Transverse colon (tissue), 4 donors: ENCODE results near the gene KNDC1. TPM values are rescaled to one million over a fixed set of nuclear protein-coding genes. Genes with fewer than 3 reads are reported as not detected.
A peak's percentile ranks its signal among the peaks of the same experiment; 100 is the strongest.

Experiments used
- DNase-seq: peaks from one replicate; pipeline ENCODE4 v3.0.0-alpha.2; 2019
- H3K27ac ChIP-seq, 4 donors: fragments of 200-600 bp; sonication (generic); 2 replicates each; pipeline ENCODE4 v1.5.1; 2016 to 2018; ENCODE audit warnings: inconsistent platforms in 4 of 4
- H3K27me3 ChIP-seq: fragments of 200-600 bp; sonication (generic); 2 replicates; pipeline ENCODE4 v1.5.1; 2017; ENCODE audit warnings: inconsistent platforms
- H3K36me3 ChIP-seq, 4 donors: fragments of 200-600 bp; sonication (generic); 2 replicates each; pipeline ENCODE4 v1.5.1; 2017 to 2019; ENCODE audit warnings: inconsistent platforms in 4 of 4
- H3K4me1 ChIP-seq, 4 donors: fragments of 200-600 bp; sonication (generic); 2 replicates each; pipeline ENCODE4 v1.5.1; 2017 to 2020; ENCODE audit warnings: inconsistent platforms in 4 of 4
- H3K4me3 ChIP-seq, 4 donors: fragments of 200-600 bp; sonication (generic); 1 replicate in 1 of 4; 2 replicates in 3 of 4; pipeline versions ENCODE4 v1.5.1 to v1.6.1; 2017 to 2019; ENCODE audit warnings: inconsistent platforms in 4 of 4
- H3K9me3 ChIP-seq, 2 donors: fragments of 200-600 bp; sonication (generic); 2 replicates each; pipeline ENCODE4 v1.5.1; 2017 to 2019; ENCODE audit warnings: inconsistent platforms in 2 of 2
- CTCF ChIP-seq, 5 experiments: fragments of 200-600 bp in 3 of 5; fragments of 450-650 bp in 2 of 5; sonication (generic) in 3 of 5; IDR thresholded peaks; 1 replicate in 2 of 5; 2 replicates in 3 of 5; pipeline ENCODE4 v1.5.1; 2016 to 2017; ENCODE audit warnings: antibody characterized with exemption in 5 of 5, inconsistent platforms in 3 of 5, mild to moderate bottlenecking in 2 of 5, moderate library complexity in 1 of 5
- EP300 ChIP-seq: sonication (generic); formaldehyde crosslinking; IDR thresholded peaks from one replicate; pipeline ENCODE4 v1.6.1; 2017; ENCODE audit warnings: antibody characterized with exemption, low read depth
- POLR2A ChIP-seq: fragments of 450-650 bp; IDR thresholded peaks from one replicate; pipeline ENCODE4 v1.6.1; 2016; ENCODE audit warnings: antibody characterized with exemption, mild to moderate bottlenecking, moderate library complexity
- POLR2AphosphoS5 ChIP-seq, 3 donors: sonication (generic); formaldehyde crosslinking; IDR thresholded peaks; one replicate each; pipeline ENCODE4 v1.6.1; 2016; ENCODE audit warnings: antibody characterized with exemption in 3 of 3
- WGBS, 2 donors: methylation state at CpG; one replicate each; pipeline ENCODE4 v1.1.5; 2018; ENCODE audit warnings: low coverage in 1 of 2; 5-methylcytosine and 5-hydroxymethylcytosine counted together
- in situ Hi-C, 4 donors: fragments of 200-750 bp; cut with MboI; loops; one replicate each; pipeline versions ENCODE4 v1.15.0 to v1.15.1; 2017; ENCODE audit warnings: low sequenced_read_pairs in 3 of 4, low pct_ligation_motif_present in 1 of 4, low pct_unique_long_range_greater_than_20kb in 1 of 4
- intact Hi-C: fragments of 100-400 bp; cut with DNase I; formaldehyde crosslinking; loops from one replicate; pipeline ENCODE4 v1.15.1; 2023; ENCODE audit warnings: low total_unique reads
- total RNA-seq, 4 donors: library from RNA; depleted of rRNA; stranded (reverse); fragments of >200 nt; gene quantifications; one replicate each; pipeline ENCODE4 v1.1.0, GENCODE V29; 2016

Gene KNDC1
- total RNA-seq, 4 donors from 2014 or later: 0.14 to 1.2 TPM; not detected in 2

- WGBS, 2 donors: 89% methylated on average over 15 of the region's 15 CpGs; no CpG with 5 or more reads in 1 of the 2 donors
- Histone ChIP-seq H3K9me3 (no peaks in the 10 kb centered on the region), H3K4me3 (no peak overlapping the region), H3K27ac (no peak overlapping the region), H3K36me3 (no peaks in the 10 kb centered on the region), H3K27me3 (no peaks in the 10 kb centered on the region), H3K4me1 (peaks cover 18 to 27% (median 23%) of the 10 kb centered on the region in 4 donors)
- intact Hi-C loops (no loop called here), in situ Hi-C loops (no loop called here)
- DNase-seq: no peak
- TF ChIP-seq POLR2A (no peak), EP300 (no peak), POLR2AphosphoS5 (IDR thresholded peaks at IDR 0.05) (no peak), CTCF (IDR thresholded peaks at IDR 0.05) (no peak)
These were observed 95.3 kb downstream of the KNDC1 start for GRCh38 chr10:133255323-133255722.

GRCh38 chr10:133257489-133258065 lies 97.6 kb downstream of the KNDC1 start:
- intact Hi-C loops (no loop called here), in situ Hi-C loops (no loop called here)
- H3K4me3 ChIP-seq: peak overlapping the region in 1 of 4 donors; percentile 34
- H3K9me3 ChIP-seq: no peaks in the 10 kb centered on the region
- TF ChIP-seq EP300 (no peak), POLR2A (peak; percentile 7), POLR2AphosphoS5 (IDR thresholded peaks at IDR 0.05) (peak in 1 of 3 donors; percentile 41), CTCF (IDR thresholded peaks at IDR 0.05) (peak; percentile 25 to 64 (median 42))
- peak overlapping the region; percentile 50 to 64 (median 61) for H3K27ac ChIP-seq
- no peaks in the 10 kb centered on the region for H3K36me3 ChIP-seq
- peaks cover 30 to 43% (median 38%) of the 10 kb centered on the region in 4 donors for H3K4me1 ChIP-seq
- 8 to 10% methylated on average over 10 to 27 of the region's 27 CpGs for WGBS, 2 donors
- peak; percentile 84 for DNase-seq
- no peaks in the 10 kb centered on the region for H3K27me3 ChIP-seq

GRCh38 chr10:133258066-133258817 lies 98.2 kb downstream of the KNDC1 start:
- DNase-seq: peak; percentile 67
- in situ Hi-C loops (no loop called here), intact Hi-C loops (no loop called here)
- H3K36me3 ChIP-seq: no peaks in the 10 kb centered on the region
- H3K4me3 ChIP-seq: no peak overlapping the region
- no peaks in the 10 kb centered on the region for H3K9me3 ChIP-seq
- 52% methylated on average over 19 of the region's 21 CpGs; no CpG with 5 or more reads in 1 of the 2 donors for WGBS, 2 donors
- no peaks in the 10 kb centered on the region for H3K27me3 ChIP-seq
- no peak for TF ChIP-seq CTCF (IDR thresholded peaks at IDR 0.05)
- no peak for TF ChIP-seq POLR2A
- TF ChIP-seq EP300: no peak
- TF ChIP-seq POLR2AphosphoS5 (IDR thresholded peaks at IDR 0.05): no peak
- peak overlapping the region; percentile 50 to 64 (median 61) for H3K27ac ChIP-seq
- peaks cover 35 to 50% (median 43%) of the 10 kb centered on the region in 4 donors for H3K4me1 ChIP-seq

- DNase-seq: peak; percentile 70
- TF ChIP-seq POLR2A: no peak
- peak in 1 of 3 donors; percentile 17 for TF ChIP-seq POLR2AphosphoS5 (IDR thresholded peaks at IDR 0.05)
- TF ChIP-seq EP300: no peak
- Histone ChIP-seq H3K9me3 (no peaks in the 10 kb centered on the region), H3K27me3 (no peaks in the 10 kb centered on the region), H3K36me3 (no peaks in the 10 kb centered on the region), H3K27ac (peak overlapping the region; percentile 50 to 64 (median 61)), H3K4me1 (peaks cover 35 to 57% (median 45%) of the 10 kb centered on the region in 4 donors), H3K4me3 (no peak overlapping the region)
- 57 to 62% methylated on average over 7 to 22 of the region's 24 CpGs for WGBS, 2 donors
- intact Hi-C loops (no loop called here), in situ Hi-C loops (no loop called here)
These were observed 99.0 kb downstream of the KNDC1 start for GRCh38 chr10:133258818-133259601.
